Gastroesophageal sphincter (tissue), 3 donors: ENCODE measurements around the gene ARL8B.
"Not testable (repeated sequence)": the region's sequence is repeated elsewhere in the genome, so short reads cannot be mapped to it uniquely, and the experiment has no call there.

Experiments used
- CTCF ChIP-seq, 4 experiments: fragments of 200-600 bp in 2 of 4; fragments of 450-650 bp in 2 of 4; sonication (generic) in 1 of 4; IDR thresholded peaks; one replicate each; pipeline ENCODE4 v1.5.1; 2017 to 2019; ENCODE audit warnings: antibody characterized with exemption in 4 of 4, mild to moderate bottlenecking in 2 of 4, moderate library complexity in 2 of 4
- EP300 ChIP-seq: sonication (generic); formaldehyde crosslinking; IDR thresholded peaks from one replicate; pipeline ENCODE4 v1.6.1; 2017; ENCODE audit warnings: antibody characterized with exemption, mild to moderate bottlenecking
- POLR2AphosphoS5 ChIP-seq: sonication (generic); formaldehyde crosslinking; IDR thresholded peaks from one replicate; pipeline ENCODE4 v1.6.1; 2017; ENCODE audit warnings: antibody characterized with exemption

GRCh38 chr3:5183714-5184113, 61.6 kb downstream of the ARL8B start:
- not testable (repeated sequence) for TF ChIP-seq CTCF (IDR thresholded peaks at IDR 0.05); EP300; POLR2AphosphoS5
